Activated CD8-positive, alpha-beta memory T cell treated with anti-CD3 and anti-CD28 coated beads, Interleukin-2, amount 10 ng/mL, durations not matched to agents 7 days and 5 days (primary cell): ENCODE results near the gene S100A12. TPM values are rescaled to one million over a fixed set of nuclear protein-coding genes. Genes with fewer than 3 reads are reported as not detected.
"Not testable (repeated sequence)": the region's sequence is repeated elsewhere in the genome, so short reads cannot be mapped to it uniquely, and the experiment has no call there.

Experiments
- ATAC-seq: fragments of 150-1000 bp; cut with Tn5 transposase; one replicate; pipeline ENCODE4 v1.10.0; 2021; ENCODE audit warnings: moderate library complexity
- CTCF ChIA-PET: fragments of 350-600 bp; sonication (Branson Sonifier 250); formaldehyde crosslinking; loops from one replicate; lab custom pipeline; 2021; ENCODE audit warnings: antibody characterized with exemption; lab: Charles Lee
- DNase-seq: peaks from one replicate; pipeline ENCODE4 v3.0.0-alpha.2; 2020
- H3K27ac Mint-ChIP-seq: one replicate; pipeline ENCODE4 v1.8.0; 2021; ENCODE audit warnings: mild to moderate bottlenecking, mixed read lengths
- H3K27me3 Mint-ChIP-seq: one replicate; pipeline ENCODE4 v1.8.0; 2021; ENCODE audit warnings: mixed read lengths
- H3K36me3 Mint-ChIP-seq: one replicate; pipeline ENCODE4 v1.8.0; 2021; ENCODE audit warnings: mild to moderate bottlenecking, mixed read lengths
- H3K4me1 Mint-ChIP-seq: one replicate; pipeline ENCODE4 v1.8.0; 2021; ENCODE audit warnings: mixed read lengths
- H3K4me3 Mint-ChIP-seq: one replicate; pipeline ENCODE4 v1.8.0; 2021; ENCODE audit warnings: mild to moderate bottlenecking, moderate library complexity, mixed read lengths
- H3K9me3 Mint-ChIP-seq: one replicate; pipeline ENCODE4 v1.8.0; 2022; ENCODE audit warnings: low read depth, mixed read lengths
- total RNA-seq, 2 experiments: library from RNA; stranded (reverse); gene quantifications; one replicate each; pipeline ENCODE4 v1.2.3, GENCODE V29; 2021

The S100A12 gene
- total RNA-seq, 2 experiments from 2014 or later: not detected

- Mint-ChIP-seq H3K4me3 (no peak within 1 kb of the TSS), H3K27ac (no peak within 1 kb of the TSS), H3K27me3 (peaks cover 49% of the 10 kb centered on the region), H3K9me3 (no peaks in the 10 kb centered on the region), H3K4me1 (peaks cover 25% of the 10 kb centered on the region), H3K36me3 (no peaks in the 10 kb centered on the region)
- DNase-seq (no peak), ATAC-seq (no peak)
- CTCF ChIA-PET: no interaction called here
These were observed 26.7 kb downstream of the S100A12 start, which contains the start of gene PGLYRP4 for GRCh38 chr1:153348511-153349362. TSS of gene PGLYRP4 (minus strand) at chr1:153348841. CDS start at chr1:153347932, 909 bp downstream.

- ATAC-seq (no peak), DNase-seq (no peak)
- Mint-ChIP-seq H3K27ac (no peak overlapping the region), H3K4me1 (peaks cover 29% of the 10 kb centered on the region), H3K36me3 (no peaks in the 10 kb centered on the region), H3K27me3 (peaks cover 52% of the 10 kb centered on the region), H3K4me3 (no peak overlapping the region), H3K9me3 (no peaks in the 10 kb centered on the region)
- CTCF ChIA-PET: no interaction called here
These were observed 27.6 kb downstream of the S100A12 start for GRCh38 chr1:153347856-153348255.

- H3K9me3 Mint-ChIP-seq, DNase-seq, H3K27ac Mint-ChIP-seq, H3K4me3 Mint-ChIP-seq, H3K36me3 Mint-ChIP-seq, ATAC-seq: not testable (repeated sequence)
- Mint-ChIP-seq H3K4me1 (peaks cover 29% of the 10 kb centered on the region), H3K27me3 (peaks cover 59% of the 10 kb centered on the region)
- CTCF ChIA-PET: interaction anchor here (0.8 to 1.0 kb wide), 2 partner anchors 9 to 12 kb away, joined by 3 read pairs; no protein-coding TSS in a partner anchor
These were observed 28.4 kb downstream of the S100A12 start for GRCh38 chr1:153347049-153347448.

- Mint-ChIP-seq H3K27ac (no peak overlapping the region), H3K4me1 (peaks cover 29% of the 10 kb centered on the region), H3K36me3 (no peaks in the 10 kb centered on the region), H3K4me3 (no peak overlapping the region), H3K9me3 (no peaks in the 10 kb centered on the region), H3K27me3 (peaks cover 60% of the 10 kb centered on the region)
- DNase-seq (no peak), ATAC-seq (no peak)
- CTCF ChIA-PET: interaction anchor here (0.8 to 1.2 kb wide), 4 partner anchors 9 to 692 kb away, joined by 3 to 5 read pairs (median 3); no protein-coding TSS in a partner anchor
These were observed 29.2 kb downstream of the S100A12 start for GRCh38 chr1:153346077-153346723.

GRCh38 chr1:153345187-153346076, 30.0 kb downstream of the S100A12 start:
- Mint-ChIP-seq H3K4me3 (no peak overlapping the region), H3K27me3 (peaks cover 58% of the 10 kb centered on the region), H3K27ac (no peak overlapping the region), H3K4me1 (peaks cover 36% of the 10 kb centered on the region), H3K9me3 (no peaks in the 10 kb centered on the region), H3K36me3 (no peaks in the 10 kb centered on the region)
- ATAC-seq (no peak), DNase-seq (no peak)
- CTCF ChIA-PET: interaction anchor here (0.9 to 1.2 kb wide), 2 partner anchors 149 to 691 kb away, joined by 3 to 5 read pairs; no protein-coding TSS in a partner anchor

- no peak for DNase-seq
- Mint-ChIP-seq H3K36me3 (no peaks in the 10 kb centered on the region), H3K9me3 (no peaks in the 10 kb centered on the region), H3K27me3 (peaks cover 56% of the 10 kb centered on the region), H3K27ac (no peak overlapping the region), H3K4me1 (peaks cover 43% of the 10 kb centered on the region), H3K4me3 (no peak overlapping the region)
- no peak for ATAC-seq
- CTCF ChIA-PET: no interaction called here
These were observed 30.7 kb downstream of the S100A12 start for GRCh38 chr1:153344718-153345025.

GRCh38 chr1:153343811-153344717, 31.4 kb downstream of the S100A12 start:
- ATAC-seq: no peak
- no peak for DNase-seq
- peaks cover 45% of the 10 kb centered on the region for H3K4me1 Mint-ChIP-seq
- no peak overlapping the region for H3K4me3 Mint-ChIP-seq
- H3K9me3 Mint-ChIP-seq: no peaks in the 10 kb centered on the region
- no peaks in the 10 kb centered on the region for H3K36me3 Mint-ChIP-seq
- CTCF ChIA-PET: interaction anchor here (0.9 to 2.1 kb wide), 3 partner anchors 8 to 10 kb away, joined by 3 to 5 read pairs (median 4); no protein-coding TSS in a partner anchor
- peaks cover 51% of the 10 kb centered on the region for H3K27me3 Mint-ChIP-seq
- no peak overlapping the region for H3K27ac Mint-ChIP-seq

- Mint-ChIP-seq H3K36me3 (no peaks in the 10 kb centered on the region), H3K27ac (no peak overlapping the region), H3K9me3 (no peaks in the 10 kb centered on the region), H3K4me1 (peaks cover 45% of the 10 kb centered on the region), H3K4me3 (no peak overlapping the region), H3K27me3 (peaks cover 55% of the 10 kb centered on the region)
- CTCF ChIA-PET: interaction anchor here (0.9 to 2.1 kb wide), 3 partner anchors 7 to 11 kb away, joined by 3 to 5 read pairs (median 4); no protein-coding TSS in a partner anchor
- ATAC-seq (no peak), DNase-seq (no peak)
These were observed 32.3 kb downstream of the S100A12 start for GRCh38 chr1:153343040-153343681.

- no peak for ATAC-seq
- peaks cover 52% of the 10 kb centered on the region for H3K27me3 Mint-ChIP-seq
- peaks cover 45% of the 10 kb centered on the region for H3K4me1 Mint-ChIP-seq
- CTCF ChIA-PET: interaction anchor here (1.2 to 2.1 kb wide), 2 partner anchors 12 to 153 kb away, joined by 3 to 5 read pairs; no protein-coding TSS in a partner anchor
- H3K4me3 Mint-ChIP-seq: no peak overlapping the region
- DNase-seq: no peak
- H3K36me3 Mint-ChIP-seq: no peaks in the 10 kb centered on the region
- no peak overlapping the region for H3K27ac Mint-ChIP-seq
- no peaks in the 10 kb centered on the region for H3K9me3 Mint-ChIP-seq
These were observed 33.2 kb downstream of the S100A12 start for GRCh38 chr1:153342178-153342577.

- no peak for ATAC-seq
- H3K4me3 Mint-ChIP-seq: no peak overlapping the region
- no peak overlapping the region for H3K27ac Mint-ChIP-seq
These were observed 33.9 kb downstream of the S100A12 start for GRCh38 chr1:153341431-153341934.

GRCh38 chr1:153340356-153340755, 35.1 kb downstream of the S100A12 start:
- Mint-ChIP-seq H3K4me3 (no peak overlapping the region), H3K36me3 (no peaks in the 10 kb centered on the region), H3K27ac (no peak overlapping the region), H3K9me3 (no peaks in the 10 kb centered on the region), H3K27me3 (peaks cover 34% of the 10 kb centered on the region), H3K4me1 (peaks cover 31% of the 10 kb centered on the region)
- CTCF ChIA-PET: no interaction called here
- DNase-seq (no peak), ATAC-seq (no peak)

More at GRCh38 chr1:153341431-153341934, 33.9 kb downstream of the S100A12 start:
- H3K27me3 Mint-ChIP-seq: peaks cover 45% of the 10 kb centered on the region
- H3K4me1 Mint-ChIP-seq: peaks cover 42% of the 10 kb centered on the region
- CTCF ChIA-PET: interaction anchor here (1.2 kb wide), 1 partner anchor 153 kb away, joined by 3 read pairs; no protein-coding TSS in a partner anchor
- H3K9me3 Mint-ChIP-seq: no peaks in the 10 kb centered on the region
- H3K36me3 Mint-ChIP-seq: no peaks in the 10 kb centered on the region
- DNase-seq: no peak
